Gastroesophageal sphincter (tissue), 3 donors: ENCODE data around the gene SAYSD1.

Source experiments
- CTCF ChIP-seq, 4 experiments: fragments of 200-600 bp in 2 of 4; fragments of 450-650 bp in 2 of 4; sonication (generic) in 1 of 4; IDR thresholded peaks; one replicate each; pipeline ENCODE4 v1.5.1; 2017 to 2019; ENCODE audit warnings: antibody characterized with exemption in 4 of 4, mild to moderate bottlenecking in 2 of 4, moderate library complexity in 2 of 4
- POLR2A ChIP-seq, 2 donors: fragments of 450-650 bp; IDR thresholded peaks; one replicate each; pipeline ENCODE4 v1.6.1; 2017; ENCODE audit warnings: antibody characterized with exemption in 2 of 2, mild to moderate bottlenecking in 2 of 2, moderate library complexity in 1 of 2
- POLR2AphosphoS5 ChIP-seq: sonication (generic); formaldehyde crosslinking; IDR thresholded peaks from one replicate; pipeline ENCODE4 v1.6.1; 2017; ENCODE audit warnings: antibody characterized with exemption

GRCh38 chr6:39130691-39131090 is 15.7 kb upstream of the SAYSD1 start:
- TF ChIP-seq CTCF (IDR thresholded peaks at IDR 0.05) = no peak
- TF ChIP-seq POLR2AphosphoS5 = no peak
- no peak for TF ChIP-seq POLR2A (IDR thresholded peaks at IDR 0.05)
